ENCODE results near the gene CWC25. TPM values are rescaled to one million over a fixed set of nuclear protein-coding genes. Genes with fewer than 3 reads are reported as not detected.
"Not testable (repeated sequence)": the region's sequence is repeated elsewhere in the genome, so short reads cannot be mapped to it uniquely, and the experiment has no call there.

CWC25 gene
- total RNA-seq, 6 experiments from 2014 or later = 11.0 to 13.7 (median 12.9) TPM

- H3K36me3 Mint-ChIP-seq (ENCODE audit: low read depth) = peaks cover 41% of the 10 kb centered on the region
- H3K4me3 Mint-ChIP-seq = peak overlapping the region; percentile 96
- H3K27ac Mint-ChIP-seq = peak overlapping the region; percentile 53
Observed at GRCh38 chr17:38796451-38797157, 28.5 kb downstream of the CWC25 start.

GRCh38 chr17:38794221-38794620 lies 30.9 kb downstream of the CWC25 start:
- peaks cover 44% of the 10 kb centered on the region for H3K4me1 Mint-ChIP-seq (ENCODE audit: low read depth)
- no peak for TF ChIP-seq CTCF (IDR thresholded peaks at IDR 0.05)
- H3K27me3 Mint-ChIP-seq (ENCODE audit: insufficient read depth) = peaks cover 3% of the 10 kb centered on the region; the same call in 1 of the 2 replicates
- DNase-seq = no peak
- no peak overlapping the region for H3K27ac Mint-ChIP-seq
- H3K36me3 Mint-ChIP-seq (ENCODE audit: low read depth) = peaks cover 28% of the 10 kb centered on the region
- H3K9me3 Mint-ChIP-seq = no peaks in the 10 kb centered on the region
- H3K4me3 Mint-ChIP-seq = no peak overlapping the region

More at GRCh38 chr17:38796451-38797157, 28.5 kb downstream of the CWC25 start:
- no peak for DNase-seq
- Mint-ChIP-seq H3K27me3 (ENCODE audit: insufficient read depth) (peaks cover 3% of the 10 kb centered on the region; the same call in 1 of the 2 replicates), H3K9me3 (no peaks in the 10 kb centered on the region), H3K4me1 (ENCODE audit: low read depth) (peaks cover 38% of the 10 kb centered on the region)
- TF ChIP-seq CTCF (IDR thresholded peaks at IDR 0.05) = no peak

- no peak overlapping the region for H3K4me3 Mint-ChIP-seq
- DNase-seq = no peak
- H3K27ac Mint-ChIP-seq = no peak overlapping the region
- no peaks in the 10 kb centered on the region for H3K9me3 Mint-ChIP-seq
- peaks cover 21% of the 10 kb centered on the region for H3K36me3 Mint-ChIP-seq (ENCODE audit: low read depth)
- TF ChIP-seq CTCF (IDR thresholded peaks at IDR 0.05) = no peak
- no peaks in the 10 kb centered on the region for H3K27me3 Mint-ChIP-seq (ENCODE audit: insufficient read depth)
- peaks cover 26% of the 10 kb centered on the region for H3K4me1 Mint-ChIP-seq (ENCODE audit: low read depth)
Observed at GRCh38 chr17:38791162-38791561, 34.0 kb downstream of the CWC25 start.

- Mint-ChIP-seq H3K27ac (peak overlapping the region; percentile 78), H3K36me3 (ENCODE audit: low read depth) (peaks cover 18% of the 10 kb centered on the region), H3K4me1 (ENCODE audit: low read depth) (peaks cover 25% of the 10 kb centered on the region)
- not testable (repeated sequence) for H3K9me3 Mint-ChIP-seq; DNase-seq; H3K4me3 Mint-ChIP-seq; H3K27me3 Mint-ChIP-seq (ENCODE audit: insufficient read depth)
Observed at GRCh38 chr17:38790148-38790707, 34.9 kb downstream of the CWC25 start.

GRCh38 chr17:38789185-38789584 lies 35.9 kb downstream of the CWC25 start:
- Mint-ChIP-seq H3K27me3 (ENCODE audit: insufficient read depth) (no peaks in the 10 kb centered on the region; the same call in 1 of the 2 replicates), H3K9me3 (no peaks in the 10 kb centered on the region), H3K4me3 (peak overlapping the region; percentile 55), H3K4me1 (ENCODE audit: low read depth) (peaks cover 25% of the 10 kb centered on the region), H3K36me3 (ENCODE audit: low read depth) (peaks cover 19% of the 10 kb centered on the region), H3K27ac (peak overlapping the region; percentile 78)
- TF ChIP-seq CTCF (IDR thresholded peaks at IDR 0.05) = no peak
- DNase-seq = peak; percentile 63

GRCh38 chr17:38787999-38788398 lies 37.1 kb downstream of the CWC25 start:
- not testable (repeated sequence) for H3K27ac Mint-ChIP-seq; H3K4me3 Mint-ChIP-seq; H3K27me3 Mint-ChIP-seq (ENCODE audit: insufficient read depth); DNase-seq; H3K9me3 Mint-ChIP-seq
- Mint-ChIP-seq H3K36me3 (ENCODE audit: low read depth) (peaks cover 18% of the 10 kb centered on the region), H3K4me1 (ENCODE audit: low read depth) (peaks cover 25% of the 10 kb centered on the region)
